ENCODE data around the gene LUC7L2.
"Not testable (repeated sequence)": the region's sequence is repeated elsewhere in the genome, so short reads cannot be mapped to it uniquely, and the experiment has no call there.

LUC7L2 gene

GRCh38 chr7:139452958-139453672 lies 93.4 kb downstream of the LUC7L2 start:
- FAIRE-seq: no peak

GRCh38 chr7:139453673-139454321 lies 94.1 kb downstream of the LUC7L2 start:
- FAIRE-seq: no peak

- FAIRE-seq: no peak
Observed at GRCh38 chr7:139455789-139456188, 96.1 kb downstream of the LUC7L2 start.

GRCh38 chr7:139456511-139456910 lies 96.8 kb downstream of the LUC7L2 start:
- FAIRE-seq: no peak

- no peak for FAIRE-seq
Observed at GRCh38 chr7:139457153-139457946, 97.7 kb downstream of the LUC7L2 start.

GRCh38 chr7:139463421-139463820 lies 103.7 kb downstream of the LUC7L2 start:
- FAIRE-seq: not testable (repeated sequence)

GRCh38 chr7:139464511-139464910 lies 104.8 kb downstream of the LUC7L2 start:
- not testable (repeated sequence) for FAIRE-seq

- FAIRE-seq: not testable (repeated sequence)
Observed at GRCh38 chr7:139465072-139465471, 105.4 kb downstream of the LUC7L2 start.

- FAIRE-seq: not testable (repeated sequence)
Observed at GRCh38 chr7:139467729-139468128, 108.0 kb downstream of the LUC7L2 start.

- FAIRE-seq: not testable (repeated sequence)
Observed at GRCh38 chr7:139468281-139468680, 108.6 kb downstream of the LUC7L2 start.

- no peak for FAIRE-seq
Observed at GRCh38 chr7:139471740-139472353, 112.2 kb downstream of the LUC7L2 start.

Measured in G401.6 (cell line).